Activated naive CD4-positive, alpha-beta T cell treated with anti-CD3 and anti-CD28 coated beads for 36 hours (primary cell): ENCODE results near the gene FHAD1. TPM values are rescaled to one million over a fixed set of nuclear protein-coding genes. Genes with fewer than 3 reads are reported as not detected.
"Not testable (repeated sequence)": the region's sequence is repeated elsewhere in the genome, so short reads cannot be mapped to it uniquely, and the experiment has no call there.

Source experiments
- CTCF ChIA-PET: fragments of 350-600 bp; sonication (Branson Sonifier 250); formaldehyde crosslinking; loops from one replicate; lab custom pipeline; 2021; ENCODE audit warnings: antibody characterized with exemption; lab: Charles Lee
- DNase-seq: peaks from one replicate; pipeline ENCODE4 v3.0.0-alpha.2; 2020
- H3K27ac Mint-ChIP-seq: one replicate; pipeline ENCODE4 v1.8.0; 2021; ENCODE audit warnings: mild to moderate bottlenecking, mixed read lengths
- H3K27me3 Mint-ChIP-seq: one replicate; pipeline ENCODE4 v1.8.0; 2021; ENCODE audit warnings: low read depth, mixed read lengths
- H3K36me3 Mint-ChIP-seq: one replicate; pipeline ENCODE4 v1.8.0; 2021; ENCODE audit warnings: low read depth, mixed read lengths
- H3K4me1 Mint-ChIP-seq: one replicate; pipeline ENCODE4 v1.8.0; 2021; ENCODE audit warnings: low read depth, mixed read lengths
- H3K4me3 Mint-ChIP-seq: one replicate; pipeline ENCODE4 v1.8.0; 2021; ENCODE audit warnings: mild to moderate bottlenecking, moderate library complexity, mixed read lengths
- H3K9me3 Mint-ChIP-seq: one replicate; pipeline ENCODE4 v1.8.0; 2021; ENCODE audit warnings: mixed read lengths
- intact Hi-C: fragments of 100-400 bp; cut with micrococcal nuclease; formaldehyde crosslinking; loops from one replicate; pipeline ENCODE4 v1.15.1; 2023
- total RNA-seq, 2 experiments: library from RNA; stranded (reverse); gene quantifications; one replicate each; pipeline ENCODE4 v1.2.3, GENCODE V29; 2021

Gene FHAD1
- total RNA-seq, 2 experiments from 2014 or later: 0.45 TPM; not detected in 1

DNA sequence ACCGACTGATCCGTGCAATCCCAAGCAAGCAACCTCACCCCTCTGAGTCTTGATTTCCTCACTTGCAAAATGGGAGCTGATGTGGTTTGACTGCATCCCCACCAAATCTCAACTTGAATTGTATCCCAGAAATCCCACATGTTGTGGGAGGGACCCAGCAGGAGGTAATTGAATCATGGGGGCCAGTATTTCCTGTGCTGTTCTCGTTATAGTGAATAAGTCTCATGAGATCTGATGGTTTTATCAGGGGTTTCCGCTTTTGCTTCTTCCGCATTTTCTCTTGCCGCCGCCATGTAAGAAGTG, 58.4 kb downstream of the FHAD1 start:
- no peaks in the 10 kb centered on the region for H3K9me3 Mint-ChIP-seq
- H3K27ac Mint-ChIP-seq: no peak overlapping the region
- intact Hi-C loops: no loop called here

DNA sequence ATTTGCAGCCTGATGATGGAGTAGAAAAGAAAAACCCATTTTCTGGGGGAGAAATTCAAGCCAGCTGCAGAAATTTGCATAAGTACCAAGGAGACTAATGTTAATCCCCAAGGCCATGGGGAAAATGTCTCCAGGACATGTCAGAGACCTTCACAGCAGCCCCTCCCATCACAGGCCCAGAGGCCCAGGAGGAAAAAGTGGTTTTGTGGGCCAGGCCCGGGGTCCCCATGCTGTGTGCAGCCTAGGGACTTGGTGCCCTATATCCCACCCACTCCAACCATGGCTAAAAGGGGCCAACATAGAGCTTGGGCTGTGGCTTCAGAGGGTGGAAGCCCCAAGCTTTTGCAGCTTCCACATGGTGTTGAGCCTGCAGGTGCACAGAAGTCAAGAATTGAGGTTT, 59.3 kb downstream of the FHAD1 start:
- H3K4me1 Mint-ChIP-seq, intact Hi-C loops, H3K4me3 Mint-ChIP-seq: not testable (repeated sequence)

More for the DNA sequence above, 58.4 kb downstream of the FHAD1 start:
- CTCF ChIA-PET: interaction anchor here (0.6 to 2.8 kb wide), 11 partner anchors 11 to 185 kb away, joined by 3 to 44 read pairs (median 4); no protein-coding TSS in a partner anchor
- Mint-ChIP-seq H3K36me3 (no peaks in the 10 kb centered on the region), H3K4me3 (no peak overlapping the region), H3K27me3 (peaks cover 2% of the 10 kb centered on the region), H3K4me1 (no peaks in the 10 kb centered on the region)
- DNase-seq: no peak

DNA sequence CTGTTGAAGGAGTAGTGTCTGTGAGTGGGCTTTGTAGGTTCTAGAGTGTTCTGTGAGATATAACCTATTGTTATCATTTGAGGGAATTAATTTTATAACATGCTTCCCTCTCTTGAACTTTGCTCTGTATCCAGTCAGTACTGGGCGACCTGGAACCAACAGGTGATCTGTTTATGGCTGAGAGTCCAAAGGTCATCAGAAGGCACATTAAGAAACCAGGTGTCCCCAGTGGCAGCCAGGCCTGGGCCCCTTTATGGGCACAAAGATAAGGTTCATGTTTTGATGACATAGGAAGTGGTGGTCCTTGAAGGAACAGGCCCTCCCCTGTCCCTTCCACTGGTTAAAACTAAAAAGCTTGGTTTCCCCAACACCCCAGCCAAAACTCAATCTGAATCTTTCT, 61.1 kb downstream of the FHAD1 start:
- no peak overlapping the region for H3K27ac Mint-ChIP-seq
- H3K4me3 Mint-ChIP-seq: no peak overlapping the region
- H3K27me3 Mint-ChIP-seq: peaks cover 2% of the 10 kb centered on the region
- no peak for DNase-seq
- CTCF ChIA-PET: interaction anchor here (1.8 kb wide), 1 partner anchor 16 kb away, joined by 6 read pairs; no protein-coding TSS in a partner anchor
- peaks cover 4% of the 10 kb centered on the region for H3K9me3 Mint-ChIP-seq
- no peaks in the 10 kb centered on the region for H3K36me3 Mint-ChIP-seq
- intact Hi-C loops: no loop called here
- no peaks in the 10 kb centered on the region for H3K4me1 Mint-ChIP-seq

More for the DNA sequence above, 59.3 kb downstream of the FHAD1 start:
- CTCF ChIA-PET: interaction anchor here (1.5 to 1.6 kb wide), 2 partner anchors 17 to 178 kb away, joined by 4 to 7 read pairs; no protein-coding TSS in a partner anchor
- not testable (repeated sequence) for DNase-seq, H3K9me3 Mint-ChIP-seq, H3K36me3 Mint-ChIP-seq, H3K27me3 Mint-ChIP-seq, H3K27ac Mint-ChIP-seq

DNA sequence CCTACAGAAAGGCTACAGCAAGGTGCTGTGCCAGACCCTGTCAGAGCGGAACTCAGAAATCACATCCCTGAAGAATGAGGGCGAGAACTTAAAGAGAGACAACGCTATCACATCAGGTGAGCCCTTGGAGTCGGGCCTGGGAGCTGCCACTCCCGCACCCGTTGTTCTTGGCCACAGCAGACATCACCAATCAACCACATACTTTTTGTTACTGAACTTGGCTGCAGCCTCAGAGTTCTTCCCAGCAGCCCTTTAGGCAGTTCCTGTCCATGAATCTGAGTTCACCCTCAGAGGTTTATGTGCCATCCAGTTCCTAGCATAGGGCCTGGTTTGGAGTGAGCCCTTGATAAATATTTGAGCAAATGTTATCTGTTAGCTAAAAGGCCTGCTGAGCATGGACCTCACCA, 61.6 kb downstream of the FHAD1 start:
- intact Hi-C loops: no loop called here
- H3K36me3 Mint-ChIP-seq: no peaks in the 10 kb centered on the region
- CTCF ChIA-PET: interaction anchor here (1.3 to 1.8 kb wide), 2 partner anchors 15 to 180 kb away, joined by 6 to 9 read pairs; no protein-coding TSS in a partner anchor
- H3K27ac Mint-ChIP-seq: no peak overlapping the region
- H3K4me3 Mint-ChIP-seq: no peak overlapping the region
- no peaks in the 10 kb centered on the region for H3K4me1 Mint-ChIP-seq
- peaks cover 2% of the 10 kb centered on the region for H3K27me3 Mint-ChIP-seq
- no peak for DNase-seq
- H3K9me3 Mint-ChIP-seq: peaks cover 4% of the 10 kb centered on the region

DNA sequence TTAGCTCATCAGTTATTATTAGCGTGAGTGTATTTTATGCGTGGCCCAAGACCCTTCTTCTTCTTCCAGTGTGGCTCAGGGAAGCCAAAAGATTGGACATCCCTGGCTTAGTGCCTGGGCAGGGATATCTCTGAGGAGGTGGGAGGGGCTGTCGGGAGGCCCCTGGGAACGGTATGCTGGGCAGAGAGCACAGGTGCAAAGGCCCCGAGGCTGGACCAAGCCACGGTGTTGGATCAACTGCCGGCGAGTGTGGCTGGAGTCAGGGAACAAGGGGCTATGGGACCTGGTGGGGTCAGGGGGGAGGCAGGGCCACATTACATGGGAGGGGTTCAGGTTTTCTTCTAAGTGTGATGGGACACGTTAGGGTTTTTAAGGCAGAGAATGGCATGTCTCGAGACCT, 62.7 kb downstream of the FHAD1 start:
- DNase-seq: no peak
- H3K4me1 Mint-ChIP-seq: no peaks in the 10 kb centered on the region
- H3K36me3 Mint-ChIP-seq: no peaks in the 10 kb centered on the region
- no peak overlapping the region for H3K4me3 Mint-ChIP-seq
- H3K27me3 Mint-ChIP-seq: peaks cover 2% of the 10 kb centered on the region
- peaks cover 4% of the 10 kb centered on the region for H3K9me3 Mint-ChIP-seq
- no peak overlapping the region for H3K27ac Mint-ChIP-seq
- CTCF ChIA-PET: interaction anchor here (1.3 to 1.8 kb wide), 2 partner anchors 14 to 181 kb away, joined by 6 to 9 read pairs; no protein-coding TSS in a partner anchor
- intact Hi-C loops: no loop called here

DNA sequence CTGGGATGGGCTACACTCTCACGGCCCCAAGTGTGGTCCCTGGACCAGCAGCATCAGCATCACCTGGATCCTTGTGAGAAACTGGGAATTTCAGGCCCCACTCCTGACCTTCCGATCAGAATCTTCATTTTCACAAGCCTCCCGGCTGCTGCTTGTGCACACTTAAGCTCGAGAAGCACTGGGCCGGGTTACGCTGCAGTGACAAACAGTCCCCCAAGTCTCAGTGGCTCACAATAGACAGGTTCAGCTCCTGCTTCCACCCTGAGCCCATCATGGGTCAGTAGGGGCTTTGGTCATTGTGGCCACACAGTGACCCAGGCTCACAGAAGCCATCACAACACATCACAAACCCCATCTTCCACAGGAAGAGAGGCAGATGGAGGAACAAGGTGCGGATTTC, 63.5 kb downstream of the FHAD1 start:
- CTCF ChIA-PET: interaction anchor here (0.7 kb wide), 1 partner anchor 13 kb away, joined by 3 read pairs; no protein-coding TSS in a partner anchor

DNA sequence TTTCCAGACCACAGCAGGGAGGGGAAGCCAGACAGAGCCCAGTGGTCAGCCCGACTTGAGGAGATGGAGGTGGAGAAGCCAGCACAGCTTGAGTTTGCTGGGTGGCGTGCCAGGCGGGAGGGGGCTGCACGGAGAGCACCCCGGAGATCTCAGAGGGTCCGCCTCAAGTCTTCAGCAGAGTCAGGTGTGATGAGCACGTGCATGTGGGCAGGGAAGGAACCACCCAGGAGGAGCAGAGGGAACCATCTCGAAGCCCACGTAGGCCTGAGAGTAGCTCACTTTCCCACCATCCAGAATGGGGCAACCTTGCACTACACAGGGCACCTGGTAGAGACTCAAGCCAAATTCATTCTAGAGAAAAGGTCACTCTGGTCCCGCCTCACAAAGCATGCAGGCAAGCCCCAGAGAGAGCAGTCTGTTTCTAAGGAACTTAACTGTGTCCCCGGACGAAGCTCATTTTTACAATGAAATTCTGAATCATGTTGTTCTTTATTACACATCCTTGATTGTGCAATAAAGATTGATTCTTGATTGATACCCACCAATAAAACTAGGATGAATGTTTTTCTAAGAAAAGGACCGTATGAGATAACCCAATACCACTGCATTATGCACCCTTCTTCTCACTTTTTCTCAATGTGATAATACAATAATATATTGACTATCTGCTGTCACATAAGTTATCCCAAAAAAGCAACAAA, 64.2 kb downstream of the FHAD1 start:
- peaks cover 4% of the 10 kb centered on the region for H3K9me3 Mint-ChIP-seq
- H3K4me1 Mint-ChIP-seq: no peaks in the 10 kb centered on the region
- no peak overlapping the region for H3K27ac Mint-ChIP-seq
- H3K4me3 Mint-ChIP-seq: no peak overlapping the region
- no peaks in the 10 kb centered on the region for H3K27me3 Mint-ChIP-seq
- intact Hi-C loops: no loop called here
- H3K36me3 Mint-ChIP-seq: no peaks in the 10 kb centered on the region
- CTCF ChIA-PET: interaction anchor here (0.7 kb wide), 1 partner anchor 12 kb away, joined by 3 read pairs; no protein-coding TSS in a partner anchor
- DNase-seq: no peak

More for the DNA sequence above, 63.5 kb downstream of the FHAD1 start:
- H3K27me3 Mint-ChIP-seq: no peaks in the 10 kb centered on the region
- no peaks in the 10 kb centered on the region for H3K4me1 Mint-ChIP-seq
- DNase-seq: no peak
- H3K27ac Mint-ChIP-seq: no peak overlapping the region
- peaks cover 4% of the 10 kb centered on the region for H3K9me3 Mint-ChIP-seq
- intact Hi-C loops: no loop called here
- no peaks in the 10 kb centered on the region for H3K36me3 Mint-ChIP-seq
- no peak overlapping the region for H3K4me3 Mint-ChIP-seq

DNA sequence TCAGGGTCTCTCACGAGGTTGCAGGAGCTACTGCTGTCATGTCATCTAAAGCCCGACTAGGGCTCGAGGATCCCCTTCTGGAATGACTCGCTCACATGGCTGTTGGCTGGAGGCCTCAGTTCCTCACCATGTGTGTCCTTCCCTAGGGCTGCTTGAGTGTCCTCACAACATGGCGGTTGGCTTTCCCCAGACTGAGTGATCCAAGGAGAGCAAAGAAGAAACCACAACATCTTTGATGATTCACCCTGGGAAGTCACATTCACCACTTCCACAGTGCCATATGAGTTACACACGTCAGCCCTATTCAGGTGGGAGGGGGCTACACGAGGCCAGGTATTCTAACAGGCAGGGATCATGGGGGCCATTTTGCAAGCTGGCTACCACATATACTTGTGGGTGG, 64.9 kb downstream of the FHAD1 start:
- Mint-ChIP-seq H3K27ac (no peak overlapping the region), H3K36me3 (no peaks in the 10 kb centered on the region), H3K4me1 (no peaks in the 10 kb centered on the region), H3K27me3 (no peaks in the 10 kb centered on the region), H3K4me3 (no peak overlapping the region), H3K9me3 (peaks cover 4% of the 10 kb centered on the region)
- intact Hi-C loops: no loop called here
- CTCF ChIA-PET: interaction anchor here (0.6 to 0.9 kb wide), 2 partner anchors 38 to 184 kb away, joined by 3 read pairs; no protein-coding TSS in a partner anchor
- DNase-seq: peak; percentile 9

DNA sequence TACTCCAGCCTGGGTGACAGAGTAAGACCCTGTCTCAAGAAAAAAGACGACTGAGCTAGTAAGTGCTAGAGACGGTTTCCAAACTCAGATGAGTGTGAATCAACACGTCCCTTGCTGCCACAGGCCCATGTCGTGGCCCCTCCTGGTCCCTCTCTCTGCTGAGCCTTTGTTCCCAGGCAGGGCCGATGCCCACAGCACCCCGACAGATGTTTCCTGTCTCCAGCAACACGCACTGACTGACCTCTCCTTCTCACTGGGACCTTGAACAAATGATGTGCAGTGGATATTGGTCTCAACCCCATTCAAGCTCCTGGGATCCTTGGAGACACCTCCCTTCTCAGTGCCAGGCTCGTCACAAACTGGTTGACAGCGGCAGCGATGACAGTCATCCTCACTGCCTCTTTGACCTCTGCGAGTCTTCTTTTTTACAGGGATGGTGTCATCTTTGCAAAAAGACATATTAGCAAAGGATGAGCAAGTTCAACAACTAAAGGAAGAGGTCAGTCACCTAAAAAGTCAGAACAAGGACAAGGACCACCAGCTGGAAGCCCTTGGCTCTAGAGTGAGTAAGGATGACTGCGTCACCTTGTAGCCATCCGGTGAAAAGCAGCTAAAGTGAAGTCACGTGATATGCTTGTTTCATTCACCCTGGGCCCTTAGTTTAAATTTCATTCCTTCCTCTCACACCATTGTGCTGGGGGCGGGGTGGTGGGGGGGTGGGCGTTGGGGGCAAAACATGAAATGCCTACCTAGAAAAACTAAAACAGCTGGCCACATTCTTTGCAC, 65.8 kb downstream of the FHAD1 start:
- intact Hi-C loops: no loop called here
- Mint-ChIP-seq H3K27me3 (no peaks in the 10 kb centered on the region), H3K9me3 (peaks cover 4% of the 10 kb centered on the region), H3K36me3 (no peaks in the 10 kb centered on the region), H3K4me3 (no peak overlapping the region), H3K4me1 (no peaks in the 10 kb centered on the region), H3K27ac (no peak overlapping the region)
- CTCF ChIA-PET: interaction anchor here (0.7 to 1.0 kb wide), 3 partner anchors 19 to 186 kb away, joined by 3 to 4 read pairs (median 3); no protein-coding TSS in a partner anchor
- no peak for DNase-seq

DNA sequence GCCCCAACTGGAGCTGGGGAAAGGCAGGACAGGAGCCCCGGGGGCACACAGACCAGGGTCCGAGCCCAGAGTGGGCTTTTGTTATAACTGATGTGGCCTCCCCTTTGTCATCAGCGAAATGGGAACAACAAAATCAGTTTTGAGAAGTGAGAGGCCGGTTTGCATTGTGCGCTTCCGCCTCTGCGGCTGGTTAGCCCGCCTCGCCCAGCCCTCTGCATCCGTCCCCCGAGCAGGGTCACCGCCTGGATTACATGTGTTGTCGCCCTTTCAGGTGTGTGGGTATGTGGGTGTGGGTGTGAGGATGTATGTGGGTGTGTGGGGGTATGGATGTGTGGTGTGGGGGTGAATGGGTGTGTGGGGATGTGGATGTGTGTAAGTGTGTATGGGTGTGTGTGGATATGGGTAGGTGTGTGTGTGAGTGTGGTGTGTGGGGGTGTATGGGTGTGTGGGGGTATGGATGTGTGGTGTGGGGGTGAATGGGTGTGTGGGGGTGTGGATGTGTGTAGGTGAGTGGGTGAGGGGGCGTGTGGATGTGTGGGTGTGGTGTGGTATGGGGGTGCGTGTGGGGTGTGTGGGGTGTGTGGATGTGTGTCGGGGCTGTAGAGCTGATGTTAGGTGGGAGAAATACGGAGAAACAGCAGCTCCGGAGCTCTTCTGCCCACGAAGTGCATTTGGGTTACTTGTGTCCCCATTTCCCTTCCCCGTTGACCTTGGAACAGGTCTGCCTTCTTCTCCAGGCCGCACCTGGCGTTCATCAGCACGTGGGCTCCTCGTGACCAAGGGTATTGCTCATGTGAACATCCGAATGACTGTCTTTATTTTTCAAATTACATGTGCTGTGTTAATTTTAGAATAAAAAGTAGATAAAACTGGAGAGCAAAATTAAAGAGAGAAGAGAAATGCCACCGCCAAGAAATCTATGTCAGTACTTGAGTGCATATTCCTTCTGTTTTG, 67.6 kb downstream of the FHAD1 start:
- CTCF ChIA-PET: interaction anchor here (1.0 to 3.5 kb wide), 2 partner anchors 9 to 10 kb away, joined by 7 to 14 read pairs; no protein-coding TSS in a partner anchor
- intact Hi-C loops: no loop called here
- peaks cover 4% of the 10 kb centered on the region for H3K9me3 Mint-ChIP-seq
- no peaks in the 10 kb centered on the region for H3K27me3 Mint-ChIP-seq
- H3K4me3 Mint-ChIP-seq: no peak overlapping the region
- no peaks in the 10 kb centered on the region for H3K4me1 Mint-ChIP-seq
- H3K36me3 Mint-ChIP-seq: no peaks in the 10 kb centered on the region
- H3K27ac Mint-ChIP-seq: no peak overlapping the region
- DNase-seq: no peak

DNA sequence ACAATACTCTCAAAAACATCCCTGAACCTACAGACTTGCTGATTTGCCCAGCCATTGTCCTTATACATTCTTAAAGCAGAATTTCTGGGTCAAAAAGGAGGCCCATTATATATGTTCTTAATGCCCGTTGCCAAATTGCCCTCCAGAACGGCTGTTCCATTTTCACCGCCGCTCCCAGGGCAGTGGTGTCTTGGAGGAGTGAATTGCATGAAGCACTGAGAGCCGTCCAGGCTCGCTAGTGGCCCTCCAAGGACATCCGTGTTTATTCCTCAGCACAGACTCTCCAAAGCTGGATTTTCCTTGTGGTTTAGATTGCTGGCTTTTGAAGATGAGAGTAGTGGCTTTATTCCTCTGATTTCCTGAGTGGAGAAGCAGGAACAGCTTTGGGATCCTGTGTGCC, 68.8 kb downstream of the FHAD1 start:
- Mint-ChIP-seq H3K27me3 (no peaks in the 10 kb centered on the region), H3K36me3 (no peaks in the 10 kb centered on the region), H3K4me3 (no peak overlapping the region), H3K4me1 (no peaks in the 10 kb centered on the region), H3K9me3 (peaks cover 12% of the 10 kb centered on the region), H3K27ac (no peak overlapping the region)
- intact Hi-C loops: no loop called here
- CTCF ChIA-PET: interaction anchor here (3.5 kb wide), 1 partner anchor 11 kb away, joined by 14 read pairs; no protein-coding TSS in a partner anchor
- DNase-seq: no peak
